NCI-H2107 treated with DMSO at 0.1 percent for 48 hours (cell line): Measurements from ENCODE around the gene UBN1.

ENCODE experiments used
- DNase-seq: peaks from one replicate; lab custom pipeline; 2025; ENCODE audit not compliant: unreplicated experiment; lab: John Stamatoyannopoulos, UW

UBN1 gene

DNA sequence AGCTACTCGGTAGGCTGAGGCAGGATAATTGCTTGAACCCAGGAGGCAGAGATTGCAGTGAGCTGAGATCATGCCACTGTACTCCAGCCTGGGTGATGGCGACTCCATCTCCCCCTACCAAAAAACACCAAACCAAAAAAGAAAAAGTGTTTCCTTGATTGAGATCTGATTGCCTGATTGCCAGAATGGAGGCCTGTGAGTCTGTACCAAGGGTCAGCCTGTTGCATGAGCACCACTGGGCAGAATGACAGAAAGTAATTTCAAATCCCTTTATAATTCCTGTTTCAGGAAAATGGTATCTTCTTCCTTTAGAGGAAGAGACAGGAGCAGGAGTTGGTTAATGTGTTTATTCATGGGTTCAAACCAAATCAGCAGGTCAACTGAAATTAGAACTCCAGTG is 8.5 kb downstream of the UBN1 start:
- no peak for DNase-seq

DNA sequence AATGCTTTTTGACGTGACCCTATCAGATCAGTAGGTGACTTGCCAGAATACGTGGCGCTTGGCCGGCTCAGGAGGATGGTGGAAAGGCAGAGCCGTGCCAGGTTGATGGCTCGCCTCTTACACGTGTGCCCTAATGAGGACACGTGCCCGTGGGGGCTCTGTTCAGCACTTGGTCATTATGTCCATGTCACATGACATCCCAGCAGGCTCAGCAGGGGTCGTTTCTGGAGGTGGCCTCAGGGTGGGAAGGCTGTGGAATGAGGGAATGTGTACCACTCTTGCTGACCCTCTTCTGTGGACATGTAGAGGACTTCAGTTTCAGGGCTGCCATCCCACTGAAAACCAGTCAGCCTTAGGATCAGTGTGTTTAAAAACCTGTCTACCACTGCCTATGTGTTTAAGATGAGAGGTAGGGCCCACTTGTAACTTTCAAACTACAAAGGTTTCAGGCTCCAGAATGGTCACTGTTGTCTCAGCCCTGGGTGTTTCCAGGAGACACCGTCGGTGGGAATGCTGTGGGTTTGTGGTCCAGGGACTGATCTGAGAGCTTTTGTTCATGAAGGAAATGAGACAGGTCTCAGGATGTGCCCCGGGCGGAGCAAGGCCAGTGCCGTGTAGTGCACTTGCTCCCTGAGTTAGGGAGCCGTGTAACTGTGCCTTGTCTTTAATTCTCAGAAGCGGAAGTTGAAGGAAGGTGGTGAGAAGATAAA is 12.1 kb downstream of the UBN1 start:
- no peak for DNase-seq

- no peak for DNase-seq
These were observed 12.6 kb downstream of the UBN1 start for GRCh38 chr16:4859900-4860255.

DNA sequence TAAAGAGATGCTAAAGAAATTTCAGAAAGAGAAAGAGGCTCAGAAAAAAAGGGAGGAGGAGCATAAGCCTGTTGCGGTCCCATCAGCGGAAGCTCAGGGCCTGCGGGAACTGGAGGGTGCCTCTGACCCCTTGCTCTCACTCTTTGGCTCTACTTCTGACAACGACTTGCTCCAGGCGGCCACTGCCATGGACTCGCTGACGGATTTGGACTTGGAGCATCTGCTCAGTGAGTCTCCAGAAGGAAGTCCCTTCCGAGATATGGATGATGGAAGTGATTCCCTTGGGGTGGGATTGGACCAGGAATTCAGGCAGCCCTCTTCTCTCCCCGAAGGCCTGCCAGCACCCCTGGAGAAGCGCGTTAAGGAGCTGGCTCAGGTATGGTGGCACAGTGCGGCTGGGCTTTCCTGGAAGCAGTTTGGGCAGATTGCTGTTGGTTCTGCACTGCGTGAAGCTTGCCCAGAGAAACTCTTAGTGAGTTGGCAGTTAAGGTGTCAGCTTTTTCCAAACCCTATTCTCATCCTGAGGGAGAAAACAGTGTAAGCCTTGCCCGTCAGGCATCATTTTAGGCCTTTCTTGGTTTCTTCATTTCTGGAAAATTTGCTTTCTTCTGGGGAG is 13.6 kb downstream of the UBN1 start:
- DNase-seq, result no peak

- DNase-seq, result no peak
These were observed 15.4 kb downstream of the UBN1 start for GRCh38 chr16:4862639-4863038.

DNA sequence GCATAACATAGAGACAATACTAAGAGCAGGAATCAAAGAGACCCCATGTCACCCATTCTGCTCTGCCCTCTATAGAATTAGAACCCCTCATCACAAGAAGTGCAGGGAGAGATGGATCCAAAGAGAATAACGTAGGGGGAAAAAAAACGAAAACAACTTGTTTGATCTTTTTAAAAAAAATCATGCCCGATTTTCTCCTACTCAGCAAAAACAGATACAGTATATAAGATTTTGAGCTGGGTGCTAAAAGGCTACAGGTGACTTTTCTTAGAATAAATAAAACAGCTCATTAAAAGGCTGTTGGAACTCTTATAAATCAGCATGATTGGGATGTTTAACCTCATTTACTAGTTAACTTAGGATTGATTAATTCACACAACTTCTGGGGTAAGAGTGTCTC is 17.4 kb downstream of the UBN1 start:
- DNase-seq, result no peak

DNA sequence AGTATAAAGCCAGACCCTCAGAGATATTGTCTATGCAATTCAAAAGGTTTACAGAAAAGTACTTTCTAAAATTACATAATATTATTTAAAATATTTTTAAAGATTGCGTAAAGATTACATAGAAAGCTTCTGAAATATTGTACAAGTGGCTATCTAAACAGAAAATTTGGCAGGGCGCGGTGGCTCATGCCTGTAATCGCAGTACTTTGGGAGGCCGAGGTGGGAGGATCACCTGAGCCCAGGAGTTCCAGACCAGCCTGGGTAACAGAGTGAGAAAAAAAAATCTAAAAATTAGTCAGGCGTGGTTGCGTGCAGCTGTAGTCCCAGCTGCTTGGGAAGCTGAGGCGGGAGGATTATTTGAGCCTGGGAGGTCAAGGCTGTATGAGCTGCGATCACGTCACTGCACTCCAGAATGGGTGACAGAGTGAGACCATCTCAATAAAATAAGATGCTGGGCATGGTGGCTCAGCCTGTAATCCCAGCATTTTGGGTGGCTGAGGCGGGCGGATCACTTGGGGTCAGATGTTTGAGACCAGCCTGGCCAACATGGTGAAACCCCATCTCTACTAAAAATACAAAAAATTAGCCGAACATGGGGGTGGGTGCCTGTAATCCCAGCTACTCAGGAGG is 18.1 kb downstream of the UBN1 start:
- no peak for DNase-seq

- DNase-seq, result no peak
These were observed 19.3 kb downstream of the UBN1 start for GRCh38 chr16:4866586-4866985.

GRCh38 chr16:4868026-4868425 is 20.7 kb downstream of the UBN1 start:
- DNase-seq, result no peak

DNA sequence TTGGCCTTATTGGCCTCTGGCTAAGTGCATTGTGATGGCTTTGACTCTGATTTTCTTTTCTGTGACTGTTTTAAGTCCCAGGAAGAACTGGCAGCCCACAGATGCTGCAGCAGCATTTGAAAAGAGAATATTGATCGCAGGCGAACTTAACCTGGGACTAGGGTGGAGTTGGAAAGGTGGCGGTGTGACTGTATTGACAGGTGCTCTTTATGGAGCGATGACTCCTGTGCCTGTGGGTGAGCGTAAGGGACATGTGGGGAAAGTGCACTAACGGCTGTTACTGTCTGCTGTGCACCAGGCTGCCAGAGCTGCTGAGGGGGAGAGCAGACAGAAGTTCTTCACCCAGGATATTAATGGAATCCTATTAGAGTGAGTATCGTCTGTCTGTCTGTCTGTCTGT is 21.3 kb downstream of the UBN1 start:
- no peak for DNase-seq

DNA sequence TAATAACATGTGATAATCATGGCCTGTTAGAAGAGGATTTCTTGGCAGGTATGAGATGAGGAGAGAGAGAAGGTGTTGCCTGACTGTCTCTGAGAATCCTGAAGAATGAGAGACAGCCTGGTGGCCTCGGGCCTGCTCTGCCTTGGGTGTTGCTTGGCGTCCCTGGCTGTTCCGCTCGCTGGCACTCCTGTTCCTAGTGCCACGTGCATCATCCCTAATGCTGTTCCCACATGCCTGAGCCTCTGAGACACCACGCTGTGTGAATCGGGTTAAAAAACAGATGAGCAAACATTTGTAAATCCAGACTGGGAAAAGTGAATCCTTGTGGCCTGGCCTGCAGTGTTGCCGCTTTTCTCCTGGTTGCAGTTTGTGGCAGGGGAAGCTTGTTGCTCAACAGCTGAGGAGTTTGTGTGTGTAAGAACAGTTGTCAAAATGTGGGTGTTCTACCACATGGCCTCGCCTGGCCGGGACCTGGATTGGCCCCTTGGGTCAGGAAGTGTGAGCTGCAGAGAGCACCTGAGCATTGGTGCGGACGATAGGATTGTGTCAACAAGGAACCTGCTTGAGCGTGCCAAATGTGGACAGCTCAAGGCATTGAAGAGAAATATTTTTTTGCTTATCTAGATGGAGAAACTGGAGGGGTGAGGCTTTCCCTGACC is 22.0 kb downstream of the UBN1 start:
- DNase-seq, result no peak

- DNase-seq, result no peak
These were observed 22.9 kb downstream of the UBN1 start for GRCh38 chr16:4870138-4870671.

DNA sequence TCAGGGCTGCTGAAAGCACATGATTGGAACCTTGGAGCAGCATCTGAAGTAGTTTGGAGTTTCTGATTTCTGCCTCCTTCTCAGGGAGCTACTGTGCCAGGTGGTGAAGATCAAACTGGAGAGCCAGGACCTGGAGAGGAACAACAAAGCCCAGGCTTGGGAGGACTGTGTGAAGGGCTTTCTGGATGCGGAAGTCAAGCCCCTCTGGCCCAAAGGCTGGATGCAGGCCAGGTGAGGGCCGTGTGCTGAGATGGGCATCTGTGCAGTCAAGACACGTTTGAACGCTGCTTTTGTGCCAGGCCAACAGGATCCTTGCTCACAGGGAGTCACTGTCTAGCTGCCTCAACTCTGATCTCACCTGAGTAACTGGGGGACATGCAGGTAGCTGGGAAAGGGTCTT is 23.8 kb downstream of the UBN1 start:
- DNase-seq, result no peak

- no peak for DNase-seq
These were observed 25.8 kb downstream of the UBN1 start for GRCh38 chr16:4873091-4873490.

DNA sequence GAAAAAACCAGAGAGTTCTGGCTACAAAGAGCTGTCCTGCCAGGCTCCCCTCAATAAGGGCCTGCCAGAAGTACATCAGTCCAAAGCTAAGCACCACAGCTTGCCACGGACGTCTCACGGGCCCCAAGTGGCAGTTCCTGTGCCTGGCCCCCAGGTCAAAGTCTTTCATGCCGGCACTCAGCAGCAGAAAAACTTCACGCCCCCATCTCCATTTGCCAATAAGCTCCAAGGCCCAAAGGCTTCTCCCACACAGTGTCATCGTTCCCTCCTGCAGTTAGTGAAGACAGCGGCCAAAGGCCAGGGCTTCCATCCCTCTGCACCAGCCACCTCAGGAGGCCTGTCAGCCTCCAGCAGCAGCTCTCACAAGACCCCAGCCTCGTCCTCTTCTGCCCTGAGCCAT is 27.4 kb downstream of the UBN1 start:
- DNase-seq, result no peak

- DNase-seq, result no peak
These were observed 29.5 kb downstream of the UBN1 start for GRCh38 chr16:4876646-4877379.

DNA sequence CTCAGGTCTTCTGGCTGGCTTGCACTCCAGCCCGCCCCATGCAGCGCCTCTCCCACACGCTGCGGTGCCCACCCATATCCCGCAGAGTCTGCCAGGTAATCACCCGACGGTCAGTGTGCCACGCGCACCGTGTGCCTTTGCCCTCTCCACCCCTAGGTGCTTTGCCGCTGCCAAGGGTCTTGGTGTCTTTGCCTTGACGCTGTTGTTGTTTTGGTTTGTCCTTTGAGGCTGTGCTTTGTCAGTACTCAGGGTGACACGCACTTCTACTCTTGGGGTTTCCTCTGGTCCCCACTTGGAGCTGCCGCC is 30.1 kb downstream of the UBN1 start:
- no peak for DNase-seq

GRCh38 chr16:4879049-4879448 is 31.8 kb downstream of the UBN1 start:
- DNase-seq, result no peak

DNA sequence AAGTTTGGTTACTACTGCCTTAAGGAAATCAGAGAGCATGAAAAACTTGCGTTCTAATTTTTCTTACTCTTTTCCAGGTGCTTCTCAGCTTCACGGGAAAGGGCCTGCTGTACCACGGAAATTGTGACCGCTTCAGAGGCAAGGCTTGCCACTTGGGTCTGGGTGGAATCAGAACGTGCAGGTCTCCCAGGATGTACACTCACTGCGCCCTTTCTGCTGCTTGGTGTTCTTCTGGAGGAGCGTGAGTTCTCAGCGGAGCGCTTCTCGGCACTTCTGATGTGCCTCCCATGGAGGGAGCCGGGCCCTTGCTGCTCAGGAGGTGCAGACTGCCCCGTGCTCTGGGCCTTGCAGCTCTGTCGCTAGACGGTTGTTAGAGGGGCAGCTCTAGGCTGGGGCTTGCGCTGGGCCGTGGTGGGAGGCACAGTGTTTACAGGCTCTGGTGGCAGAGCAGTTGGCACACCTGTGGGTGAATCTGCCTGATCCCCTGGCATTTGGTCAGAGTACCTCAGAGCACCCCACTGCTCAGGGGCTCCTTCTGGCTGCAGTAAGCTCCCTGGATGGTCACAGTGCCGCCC is 32.8 kb downstream of the UBN1 start:
- no peak for DNase-seq

DNA sequence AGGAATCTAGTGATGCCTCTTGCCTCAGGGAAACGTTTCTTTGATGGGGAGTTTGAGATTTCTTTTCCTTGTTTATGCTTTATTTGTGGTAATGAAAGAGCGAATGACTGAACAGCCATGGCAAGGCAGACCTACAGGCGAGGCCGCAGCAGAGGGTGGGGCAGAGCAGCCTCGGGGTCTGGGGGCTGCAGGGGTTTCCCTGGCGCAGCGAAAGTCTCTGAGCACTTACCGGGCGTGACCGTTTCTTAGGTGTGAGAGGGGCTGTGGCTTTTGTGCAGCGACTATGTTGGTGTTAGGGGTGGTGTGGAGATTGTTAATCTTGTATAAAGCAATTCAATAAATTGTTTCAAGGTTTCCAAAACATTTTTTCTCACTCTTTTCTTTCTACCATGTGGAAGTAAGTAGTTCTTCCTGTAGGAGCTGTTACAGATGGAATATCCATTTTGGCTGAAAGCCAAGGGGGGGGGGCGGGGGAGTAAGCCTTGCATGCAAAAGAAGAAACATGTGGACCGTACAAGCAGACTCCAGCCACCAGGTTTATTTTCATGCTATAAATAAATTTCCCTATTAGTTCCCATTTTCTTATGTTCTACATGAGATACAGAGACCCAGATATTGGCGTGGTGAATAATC is 34.8 kb downstream of the UBN1 start:
- no peak for DNase-seq
